Hematopoietic multipotent progenitor cell treated with erythropoietin and hydrocortisone succinate and interleukin-3 and kit ligand, for 17 days (in vitro differentiated cells): ENCODE measurements around the gene BCAS3.
A peak's percentile ranks its signal among the peaks of the same experiment; 100 is the strongest.

Source experiments
- DNase-seq: peaks from one replicate; pipeline ENCODE4 v3.0.0-alpha.2; 2015; ENCODE audit warnings: low spot score

The BCAS3 gene

DNA sequence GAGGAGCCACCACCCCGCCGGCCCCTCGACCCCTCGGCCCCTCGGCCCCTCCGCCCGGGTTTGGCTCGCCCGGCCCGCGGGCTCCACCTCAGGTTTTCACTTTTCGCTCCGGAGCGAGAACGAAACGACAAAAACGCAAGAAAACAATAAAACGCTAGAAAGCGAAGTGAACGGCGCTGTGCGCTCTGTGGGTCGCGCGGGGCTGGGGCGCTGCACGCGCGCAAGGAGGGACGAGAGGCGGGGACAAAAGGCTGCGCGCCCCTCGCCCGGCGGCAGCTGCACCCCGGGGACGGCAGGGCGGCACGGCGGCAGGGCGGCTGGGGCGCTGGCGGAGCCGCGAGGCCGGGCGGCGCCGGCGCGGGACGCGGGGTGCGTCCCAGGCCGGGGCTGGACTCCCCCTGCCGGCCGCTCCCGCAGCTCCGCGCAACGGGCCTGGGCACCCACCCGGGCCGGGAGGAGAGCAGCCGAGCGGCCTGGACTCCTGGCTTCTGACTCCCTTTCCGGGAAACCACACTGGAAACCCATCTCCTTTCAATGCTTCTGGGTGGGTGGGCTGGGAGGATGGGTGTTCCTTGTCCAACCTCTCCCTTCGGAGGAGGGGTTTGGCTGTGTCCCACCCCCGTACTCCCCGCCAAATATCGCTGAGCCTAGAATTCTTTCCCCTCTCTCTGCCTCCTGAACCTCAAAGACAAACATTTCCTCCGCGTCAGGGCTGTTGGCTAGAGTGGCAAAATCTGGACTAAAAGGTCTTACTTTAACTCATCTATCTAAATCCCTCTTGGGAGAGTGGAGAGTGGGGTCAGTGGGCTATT lies 731.9 kb downstream of the BCAS3 start:
- DNase-seq = no peak

DNA sequence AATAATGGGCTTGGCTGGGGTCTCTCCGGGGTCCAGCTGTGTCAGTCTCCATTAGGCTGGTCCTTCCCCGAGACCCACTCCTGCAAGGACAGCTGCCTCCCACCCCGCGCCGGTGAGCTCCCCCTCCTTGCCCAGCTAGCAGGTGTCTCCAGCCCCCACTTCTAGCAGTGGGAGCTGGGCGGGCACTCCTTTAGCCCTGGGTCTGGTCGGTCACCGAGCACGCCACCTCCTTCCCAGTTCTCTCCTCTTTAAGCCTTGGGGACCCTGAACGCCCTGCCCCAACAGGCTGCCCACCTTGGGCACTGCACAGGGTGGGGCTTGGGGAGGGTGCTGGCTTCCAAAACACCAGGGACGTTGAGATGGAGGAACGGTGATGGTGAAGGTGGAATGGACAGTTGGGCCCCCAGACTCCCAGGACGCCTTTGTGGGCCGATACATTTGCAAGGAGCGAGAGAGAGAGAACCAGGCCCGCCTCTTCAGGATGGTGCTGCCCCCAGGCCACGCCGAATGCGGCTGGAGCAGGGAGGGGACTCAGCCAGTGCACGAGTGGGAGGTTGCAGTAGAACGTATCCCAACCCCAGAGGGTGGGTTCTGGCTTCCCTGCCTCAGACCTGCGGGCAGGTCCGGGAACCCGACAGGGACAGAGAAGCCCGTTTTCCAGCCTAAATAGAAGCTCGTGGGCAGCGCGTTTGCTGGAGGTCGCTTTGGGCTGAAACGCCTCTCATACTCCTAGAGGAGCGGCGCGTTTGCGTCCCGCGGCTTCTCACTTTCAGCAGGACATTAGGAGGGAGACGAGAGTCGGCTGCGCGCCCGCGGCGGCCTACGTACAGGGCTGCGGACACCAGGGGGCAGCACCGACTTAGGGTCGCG lies 732.7 kb downstream of the BCAS3 start:
- DNase-seq = peak; percentile 43

DNA sequence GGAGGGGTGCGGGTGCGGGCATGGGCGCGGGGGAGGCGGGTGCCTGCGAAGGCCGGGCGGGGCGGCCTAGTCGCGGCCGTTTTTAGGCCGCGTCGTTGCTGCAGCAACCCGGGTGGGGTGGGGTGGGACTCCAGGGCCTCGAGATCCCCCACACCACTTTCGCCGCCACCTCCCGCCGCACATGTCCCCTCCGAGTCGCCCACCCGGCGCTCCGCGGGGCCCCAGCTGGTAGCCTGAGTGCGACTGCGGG lies 733.3 kb downstream of the BCAS3 start:
- DNase-seq = no peak

DNA sequence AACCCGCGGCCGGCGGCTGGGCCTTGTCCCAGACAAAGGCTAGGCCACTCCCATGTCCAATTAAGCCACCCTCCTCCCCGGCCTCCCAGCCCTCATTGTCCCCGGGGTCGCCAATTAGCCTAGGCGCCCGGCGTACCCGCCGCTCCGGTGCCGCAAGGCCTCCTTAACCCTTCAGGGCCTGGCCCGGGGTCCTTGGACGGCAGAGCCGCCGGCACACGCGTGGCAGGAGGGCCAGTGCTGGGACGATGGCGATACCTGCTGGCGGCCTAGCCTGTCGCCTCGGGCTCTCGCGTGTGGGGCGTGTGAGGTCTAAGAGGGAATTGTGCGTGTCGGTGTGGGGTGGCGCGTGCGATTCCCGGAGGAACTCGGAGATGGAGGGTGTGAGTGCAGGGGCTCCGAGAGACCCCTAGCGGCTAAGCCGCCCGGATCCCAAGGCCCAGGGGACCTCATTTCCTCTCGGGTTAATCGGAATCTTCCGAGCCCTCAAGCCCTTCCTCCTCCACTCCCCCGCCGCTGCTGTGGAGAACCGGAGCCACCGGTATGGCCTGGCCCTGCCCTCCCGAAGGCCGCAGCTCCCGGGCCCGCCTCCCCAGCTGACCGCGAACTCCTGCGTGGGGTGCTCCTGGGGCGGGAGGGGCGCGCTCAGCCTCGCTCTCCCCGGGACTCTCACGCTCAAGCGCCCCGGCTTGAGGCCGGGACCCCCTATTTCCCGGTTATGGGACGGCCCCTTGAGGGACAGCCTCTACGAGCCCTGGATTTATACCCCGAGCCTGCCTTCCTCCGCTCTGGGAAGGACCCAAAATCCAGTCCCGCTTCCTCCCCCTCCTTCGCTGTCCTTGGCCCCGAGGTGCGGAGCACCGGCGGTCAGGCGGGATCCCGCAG lies 733.9 kb downstream of the BCAS3 start:
- DNase-seq = no peak

DNA sequence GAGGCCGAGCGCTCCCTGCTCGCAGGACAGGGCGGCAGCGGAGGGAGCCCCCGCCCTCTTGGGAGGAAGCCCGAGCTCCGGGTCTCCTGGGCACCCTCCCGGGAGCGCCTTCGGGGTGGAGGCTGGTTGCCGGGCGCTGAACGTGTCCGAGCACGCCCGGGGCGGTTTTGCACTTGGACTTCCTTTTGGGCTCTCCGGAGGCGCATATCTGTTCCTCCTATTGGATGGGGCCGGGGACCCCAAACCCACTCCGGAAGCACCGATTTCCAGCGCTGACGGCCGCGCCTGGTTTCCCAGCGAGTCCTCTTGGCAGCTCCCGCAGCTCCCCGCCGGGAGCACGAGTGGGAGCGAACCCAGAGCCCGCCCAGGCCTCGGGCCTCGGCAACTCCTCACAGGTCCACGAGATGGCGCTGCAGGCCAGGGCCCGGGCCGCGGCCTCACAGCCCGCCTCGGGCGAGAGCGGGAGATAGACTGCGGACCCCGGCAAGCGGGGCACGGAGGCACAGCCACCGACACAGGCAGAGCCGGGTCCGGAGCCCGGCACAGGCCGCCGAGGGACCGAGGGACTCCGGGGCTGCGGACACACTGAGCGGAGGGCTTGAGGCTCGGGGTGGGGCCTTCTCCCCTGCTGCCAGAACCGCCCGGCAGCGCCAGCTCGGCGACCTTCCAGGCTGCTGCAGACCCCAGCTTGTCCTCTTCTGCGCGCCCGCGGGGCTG lies 734.6 kb downstream of the BCAS3 start:
- DNase-seq = peak; percentile 47

DNA sequence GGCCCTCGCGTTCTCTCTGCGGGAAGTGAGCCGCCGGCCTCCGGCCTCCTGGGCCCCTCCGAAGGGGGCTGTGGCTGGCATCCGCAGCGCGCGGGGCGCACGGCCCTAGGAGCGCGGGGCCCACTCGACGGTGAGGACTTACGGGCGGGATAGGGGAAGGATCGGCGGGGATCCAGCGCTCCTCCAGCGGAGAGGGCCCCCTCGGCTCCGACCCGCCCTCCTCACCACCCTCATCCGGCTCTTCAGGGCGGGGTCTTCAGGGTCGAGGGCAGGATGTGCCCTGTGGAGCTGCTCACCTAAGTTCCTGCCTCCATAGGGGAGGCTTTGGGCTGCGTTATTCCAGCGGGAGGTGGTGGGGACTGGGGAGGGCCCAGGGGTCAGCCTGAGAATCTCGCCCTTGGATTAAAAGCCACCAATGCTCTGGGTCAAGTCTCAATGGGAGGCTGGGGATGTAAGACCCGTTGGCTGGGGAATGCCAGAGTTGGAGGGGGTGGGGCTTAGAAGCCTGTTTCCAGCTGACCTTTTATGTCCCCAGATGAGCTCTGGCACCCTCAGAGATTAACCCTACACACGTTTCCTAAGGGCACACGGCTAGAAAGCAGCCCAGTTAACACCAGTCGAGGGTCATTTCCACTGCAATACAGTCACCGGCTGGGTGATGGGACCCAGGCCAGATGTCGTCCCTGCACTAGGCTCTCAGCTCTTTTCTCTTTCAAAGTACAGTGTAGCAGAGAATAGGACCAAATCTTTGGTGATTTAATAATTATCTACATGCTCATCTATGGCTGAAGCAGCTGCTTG lies 735.4 kb downstream of the BCAS3 start:
- no peak for DNase-seq

DNA sequence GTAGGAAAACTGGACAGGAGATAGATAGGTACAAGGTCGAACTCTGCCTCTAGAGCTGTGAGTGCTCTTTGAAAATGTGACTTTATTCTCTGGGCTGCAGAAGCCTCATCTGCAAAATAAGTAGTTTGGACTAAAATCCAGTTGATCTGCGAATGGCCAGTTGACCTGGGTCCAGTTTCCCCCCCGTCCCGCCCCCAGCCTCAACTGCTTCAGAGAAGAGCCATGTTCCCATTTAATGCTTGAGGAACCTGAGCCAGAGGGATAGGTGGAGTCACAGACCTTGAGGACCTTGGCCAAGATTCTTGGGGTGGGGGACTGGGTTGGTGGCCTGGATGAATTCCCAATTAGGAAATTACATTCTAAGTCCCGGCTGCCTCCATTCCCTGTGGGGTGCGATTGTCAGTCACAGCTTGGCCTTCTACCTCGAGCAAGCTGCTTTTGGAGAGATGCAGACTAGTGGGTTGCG lies 736.0 kb downstream of the BCAS3 start:
- DNase-seq = no peak

DNA sequence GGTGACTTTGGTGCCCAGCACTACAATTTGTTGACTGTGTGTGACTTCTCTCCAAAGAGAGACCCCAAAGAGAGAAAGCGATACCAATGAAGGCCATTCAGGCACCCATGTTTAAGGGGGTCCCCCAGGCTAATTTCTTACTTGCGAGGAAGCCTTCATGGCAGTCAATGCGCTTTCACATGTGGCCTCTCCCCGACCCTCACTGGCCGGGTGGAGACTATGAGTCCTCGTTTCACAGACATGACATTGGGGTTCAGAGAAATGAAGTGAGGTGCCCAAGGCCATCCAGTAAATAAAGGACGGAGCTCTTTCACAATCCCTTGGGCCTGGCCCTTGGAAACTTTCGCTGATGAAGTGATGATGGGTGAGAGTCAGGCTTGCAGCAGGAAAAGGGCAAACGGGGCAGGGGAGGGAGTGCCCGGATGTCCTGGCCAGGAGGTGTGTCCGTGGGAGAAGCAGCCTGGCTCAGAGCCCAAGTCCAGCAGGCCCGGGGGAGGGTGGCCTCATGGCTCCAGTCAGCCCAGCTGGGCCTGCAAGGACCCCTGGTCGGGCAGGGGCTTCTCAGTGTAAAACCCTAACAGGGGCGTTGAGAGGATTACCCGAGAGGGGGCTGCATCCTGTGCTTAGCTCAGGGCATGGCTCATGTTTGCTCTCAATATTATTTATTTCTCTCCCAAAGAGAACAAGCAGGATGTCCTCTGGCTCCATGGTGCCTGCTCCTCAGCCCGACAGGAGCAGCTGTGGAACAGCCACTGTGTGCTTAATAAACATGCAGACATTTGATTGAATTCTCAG lies 736.7 kb downstream of the BCAS3 start:
- no peak for DNase-seq

DNA sequence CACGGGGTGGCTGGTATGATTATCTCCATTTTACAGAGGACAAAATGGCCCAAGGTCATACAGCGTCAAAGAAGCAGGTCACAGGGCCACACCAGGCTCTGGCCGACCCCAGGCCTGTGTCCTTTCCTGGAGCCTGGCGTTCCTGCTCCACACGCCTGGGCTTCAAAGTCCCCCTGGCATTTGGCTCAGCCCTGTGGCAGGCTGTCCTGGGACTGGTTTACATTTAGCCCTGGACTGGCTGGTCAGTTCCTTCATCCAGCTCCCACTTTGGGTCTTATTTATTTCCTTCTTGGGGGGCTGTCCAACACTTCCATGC lies 737.2 kb downstream of the BCAS3 start:
- DNase-seq = no peak

DNA sequence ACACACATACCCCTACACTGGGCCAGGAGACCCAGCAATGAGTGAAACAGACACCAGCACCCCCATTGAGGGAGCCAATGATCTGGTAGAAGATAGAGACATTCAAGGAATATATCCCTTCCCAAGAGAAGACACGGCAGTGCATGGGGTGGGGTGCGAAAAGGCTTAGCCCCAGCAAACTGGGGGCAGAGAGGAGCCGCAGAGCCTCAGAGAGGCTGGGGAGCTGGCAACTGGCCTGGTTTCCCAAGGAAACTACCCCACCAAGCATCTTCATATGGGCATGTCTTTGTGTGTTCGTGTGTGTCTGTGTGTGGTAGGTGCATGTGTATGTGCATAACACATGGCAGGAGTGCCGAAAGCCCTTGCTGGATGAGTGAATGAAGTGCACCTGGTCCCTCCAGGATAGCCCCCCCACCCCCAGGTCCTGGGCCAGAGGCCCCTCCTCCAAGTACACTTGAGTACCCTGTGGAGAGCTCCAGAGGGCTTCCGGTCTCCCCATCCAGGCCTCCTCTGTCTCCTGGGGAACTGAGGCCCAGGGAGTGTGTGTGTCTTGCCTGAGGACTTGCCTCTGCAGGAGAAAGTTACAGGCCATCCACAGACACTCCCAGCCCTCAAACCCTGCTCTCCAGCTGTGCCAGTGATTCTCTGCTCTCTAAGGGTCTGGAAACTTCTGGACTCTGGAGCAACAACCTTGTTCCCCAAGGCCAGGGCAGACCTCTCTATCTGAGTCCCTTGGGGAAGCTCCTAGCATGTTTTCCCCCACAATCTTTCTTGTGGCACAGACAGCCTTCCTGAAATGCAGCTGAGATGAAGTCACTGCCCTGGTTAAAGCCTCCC lies 737.9 kb downstream of the BCAS3 start:
- no peak for DNase-seq

DNA sequence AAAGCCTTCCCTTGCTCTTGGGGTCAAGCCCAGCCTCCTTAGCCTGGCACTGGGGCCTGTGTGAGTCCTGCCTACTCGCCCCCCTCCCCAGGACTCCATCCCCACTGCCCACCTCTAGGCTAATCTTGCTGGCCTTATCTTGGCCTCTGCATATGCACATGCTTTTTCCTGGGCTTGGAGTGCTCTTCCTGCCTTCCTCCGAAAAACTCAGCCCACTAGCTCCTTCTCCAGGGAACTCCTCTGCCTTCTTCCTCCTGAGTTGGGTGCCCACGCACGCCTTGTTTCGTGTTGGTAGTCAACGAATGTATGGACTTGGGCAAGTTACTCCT lies 738.5 kb downstream of the BCAS3 start:
- DNase-seq = no peak

DNA sequence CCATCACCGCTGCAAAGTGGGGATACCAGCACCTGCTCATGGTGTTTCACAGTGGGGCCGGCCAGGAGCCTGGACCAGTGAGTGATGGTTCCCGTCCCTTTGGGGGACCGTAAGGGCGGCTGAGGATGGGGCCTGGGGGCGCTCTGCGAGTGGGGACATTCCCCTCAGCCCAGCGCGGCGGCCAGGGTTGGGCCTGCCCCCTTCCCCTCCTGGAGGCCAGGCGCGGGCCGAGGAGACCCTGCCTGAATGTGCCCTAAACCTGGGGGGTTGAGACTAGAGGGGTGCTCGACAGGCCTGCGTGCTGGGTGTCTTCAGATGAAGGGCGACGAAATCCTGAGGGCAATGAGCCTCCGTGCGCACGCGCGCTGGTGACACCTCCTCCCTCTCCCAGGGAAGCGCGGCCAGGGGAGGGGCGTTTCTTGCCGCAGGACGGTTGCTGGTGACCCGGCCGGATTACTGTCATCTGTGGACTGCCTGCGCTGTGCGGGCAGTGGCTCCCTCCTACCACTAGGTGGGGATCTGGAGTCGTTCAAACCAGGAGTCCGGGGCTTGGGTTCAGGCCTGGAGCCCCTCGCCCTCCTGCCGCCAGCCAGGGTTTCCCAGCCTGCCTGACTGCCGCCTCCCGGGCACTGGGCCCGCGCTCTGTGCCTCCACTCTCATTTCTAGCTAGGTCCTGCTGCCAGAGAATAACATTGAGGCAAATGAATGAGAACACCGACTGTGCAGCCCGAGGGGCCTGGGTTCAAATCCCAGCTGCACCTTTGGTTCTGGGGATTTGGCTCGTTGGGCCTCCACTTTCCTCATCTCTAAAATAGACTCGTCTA lies 739.1 kb downstream of the BCAS3 start:
- peak; percentile 41 for DNase-seq

DNA sequence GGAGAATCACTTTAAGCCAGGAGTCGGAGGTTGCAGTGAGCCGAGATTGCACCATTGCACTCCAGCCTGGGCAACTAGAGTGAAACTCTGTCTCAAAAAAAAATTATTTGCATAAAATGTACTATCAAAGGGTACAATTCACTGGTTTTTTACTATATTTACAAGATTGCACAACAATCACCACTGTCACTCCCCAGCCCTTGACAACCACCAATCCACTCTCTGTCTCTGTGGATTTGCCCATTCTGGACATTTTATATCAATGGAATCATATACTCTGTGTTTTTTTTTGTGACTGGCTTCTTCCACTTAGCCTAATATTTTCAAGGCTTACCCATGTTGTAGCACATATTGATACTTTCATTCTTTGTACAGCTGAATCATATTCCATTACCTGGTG lies 740.8 kb downstream of the BCAS3 start:
- no peak for DNase-seq

DNA sequence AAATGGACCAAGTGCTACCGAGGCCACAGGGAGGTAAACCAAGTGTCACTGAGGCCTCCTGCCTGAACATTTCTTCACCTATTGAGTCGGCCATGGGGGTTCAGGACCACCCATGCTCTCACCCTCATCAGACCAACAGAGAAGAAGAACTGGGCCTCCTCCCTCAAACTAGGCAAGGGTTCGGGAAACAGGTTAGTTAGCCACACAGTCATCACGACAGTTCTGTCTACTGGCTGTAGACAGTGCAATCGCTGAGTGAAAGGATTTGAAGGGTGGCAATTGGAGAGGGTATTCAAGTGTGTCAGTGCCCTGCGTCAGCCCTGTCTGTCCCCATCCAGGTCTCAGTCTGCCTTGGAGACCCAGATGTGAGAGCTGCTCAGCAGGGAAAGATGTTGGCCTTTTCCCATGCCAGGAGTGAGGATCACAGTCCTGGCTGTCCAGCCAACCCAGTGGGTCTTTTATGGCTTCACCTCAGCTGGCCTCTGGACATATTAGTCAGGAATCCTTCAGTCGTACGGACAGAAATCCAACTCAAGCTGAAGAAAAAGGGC lies 741.9 kb downstream of the BCAS3 start:
- no peak for DNase-seq

DNA sequence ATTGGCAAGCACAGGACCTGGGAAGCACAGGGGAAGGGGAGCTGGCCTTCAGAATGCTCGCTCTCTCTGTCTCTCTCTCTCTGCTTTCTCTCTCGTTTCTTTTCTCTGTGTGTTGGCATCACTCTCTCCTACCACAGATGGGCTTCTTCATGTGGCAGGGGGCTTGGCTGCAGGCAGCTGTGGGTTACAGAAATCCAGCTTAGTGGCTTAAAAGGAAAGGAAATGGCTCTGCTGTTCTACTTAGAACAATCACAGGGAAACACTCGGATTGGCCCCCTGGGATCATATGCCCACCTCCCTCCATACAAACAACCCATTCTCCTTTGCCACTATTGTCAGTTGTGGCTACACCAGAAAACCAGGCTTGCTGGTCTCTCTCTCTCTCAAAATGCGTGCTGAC lies 742.4 kb downstream of the BCAS3 start:
- DNase-seq = no peak

DNA sequence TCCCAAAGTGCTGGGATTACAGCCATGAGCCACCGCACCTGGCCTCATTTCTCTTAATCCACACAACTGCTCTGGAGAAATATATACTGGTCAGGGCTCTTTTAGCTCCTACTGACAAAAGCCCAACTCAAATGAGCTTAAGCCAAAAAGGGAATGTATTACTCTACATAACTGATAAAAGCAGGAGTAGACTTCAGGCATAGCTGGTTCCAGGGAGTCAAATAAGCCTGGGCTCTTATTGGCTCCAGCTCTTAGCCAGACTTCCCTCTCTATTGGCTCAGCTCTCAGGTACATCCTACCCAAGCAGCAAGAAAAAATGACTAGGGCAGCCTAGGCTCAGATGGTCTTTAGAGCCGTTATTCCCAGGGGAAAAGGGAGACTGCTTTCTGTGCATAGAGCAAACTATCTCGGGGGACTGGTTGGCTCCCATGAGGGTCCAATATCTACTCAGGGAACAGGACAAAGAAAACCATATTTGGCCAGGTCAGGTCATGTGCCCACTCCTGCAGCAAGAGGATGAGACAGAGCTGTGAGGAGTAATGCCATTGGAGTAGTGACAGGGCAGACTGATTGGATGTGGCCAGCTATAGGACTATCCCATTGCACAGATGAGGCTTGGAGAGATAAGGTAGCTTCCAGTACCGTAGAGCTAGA lies 743.2 kb downstream of the BCAS3 start:
- no peak for DNase-seq

DNA sequence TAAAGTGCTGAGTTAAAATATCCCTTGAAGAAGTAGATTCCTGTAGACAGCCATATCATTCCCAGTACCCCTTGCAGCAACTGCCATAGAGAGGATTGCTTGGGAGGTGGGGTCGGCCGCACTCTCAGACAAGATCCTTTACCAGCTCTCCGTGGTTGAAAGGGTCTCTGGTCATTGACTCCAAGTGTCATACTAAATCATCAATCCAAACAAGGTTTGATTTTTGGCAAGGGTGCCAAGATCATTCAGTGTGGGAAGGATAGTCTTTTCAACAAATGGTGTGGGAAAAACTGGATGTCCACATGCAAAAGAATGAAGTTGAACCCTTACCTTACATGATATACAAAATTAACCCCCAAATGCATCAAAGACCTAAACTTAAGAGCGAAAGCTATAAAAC lies 743.8 kb downstream of the BCAS3 start:
- DNase-seq = no peak
